GM15510 (cell line): Measurements from ENCODE around the gene RNF167.
A peak's percentile ranks its signal among the peaks of the same experiment; 100 is the strongest.

Source experiments
- POLR2A ChIP-seq: IDR thresholded peaks from 3 replicates; pipeline ENCODE4 v1.6.1; 2011; ENCODE audit warnings: borderline replicate concordance; ENCODE audit not compliant: insufficient read length; ENCODE audit errors: extremely low read depth

The RNF167 gene

GRCh38 chr17:4945176-4945943 lies 5.3 kb downstream of the RNF167 start:
- TF ChIP-seq POLR2A: peak; percentile 59

DNA sequence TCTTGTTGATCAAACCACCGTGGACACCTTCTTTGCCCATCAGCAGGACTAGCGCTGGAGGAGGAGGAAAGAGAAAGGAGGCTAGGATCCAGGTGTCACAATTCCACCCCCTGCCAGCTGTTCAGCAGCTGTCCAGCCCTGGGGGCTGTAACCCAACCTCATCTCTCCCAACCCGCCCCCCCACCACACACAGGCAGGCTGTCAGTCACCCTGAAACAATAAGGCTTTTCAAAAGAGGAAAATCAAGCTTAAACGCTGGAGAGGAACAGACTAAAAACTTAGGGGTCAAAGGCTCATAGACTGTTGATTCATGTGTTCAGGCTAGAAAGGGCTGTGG lies 5.8 kb downstream of the RNF167 start:
- no peak for TF ChIP-seq POLR2A

- no peak for TF ChIP-seq POLR2A
Measured at GRCh38 chr17:4946312-4946976, 6.4 kb downstream of the RNF167 start.

- no peak for TF ChIP-seq POLR2A
Measured at GRCh38 chr17:4947010-4947410, 6.9 kb downstream of the RNF167 start.

GRCh38 chr17:4947411-4948165 lies 7.5 kb downstream of the RNF167 start:
- TF ChIP-seq POLR2A: no peak

DNA sequence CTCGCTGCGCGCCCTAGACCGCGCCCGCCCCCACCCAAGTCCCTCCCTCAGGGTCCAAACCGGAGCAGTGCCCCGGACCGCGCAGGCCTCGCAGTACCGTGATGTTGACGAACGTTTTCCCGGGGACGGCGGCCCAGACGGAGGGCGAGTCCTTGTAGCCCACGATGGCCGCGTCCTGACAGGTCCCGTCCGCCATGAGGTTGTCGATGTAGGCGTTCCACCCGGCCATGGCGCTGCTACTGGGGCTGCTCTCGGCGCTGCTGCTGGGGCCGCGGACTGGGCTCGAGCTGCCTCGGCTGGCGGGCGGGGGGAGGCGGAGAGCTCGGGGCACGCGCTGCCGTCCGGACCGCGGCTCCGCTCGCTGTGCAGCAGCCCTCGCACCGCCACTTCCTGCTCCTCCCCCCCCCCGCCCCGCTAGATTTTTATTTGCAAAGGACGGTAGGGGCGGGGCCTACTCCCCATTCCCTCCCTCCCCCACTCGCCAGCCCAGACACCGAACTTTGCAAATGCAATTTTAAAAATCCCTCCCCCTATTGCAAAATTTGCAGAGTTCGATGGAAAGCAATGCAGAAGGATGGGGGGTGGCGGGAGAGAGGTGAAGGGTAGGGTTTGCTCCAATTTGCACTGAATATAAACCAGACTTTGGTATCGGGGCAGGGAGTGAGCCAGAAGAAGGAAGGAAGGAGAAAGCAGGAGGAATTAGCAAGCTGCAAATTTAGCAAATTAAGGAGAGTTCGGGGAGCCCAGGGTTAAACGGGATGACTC lies 8.3 kb downstream of the RNF167 start, which contains the start of gene PFN1:
Gene PFN1 (minus strand): TSS at position 365 of the 765 bp plus-strand sequence. CDS start 136 bp downstream, at position 229.
- peak; percentile 97 for TF ChIP-seq POLR2A

DNA sequence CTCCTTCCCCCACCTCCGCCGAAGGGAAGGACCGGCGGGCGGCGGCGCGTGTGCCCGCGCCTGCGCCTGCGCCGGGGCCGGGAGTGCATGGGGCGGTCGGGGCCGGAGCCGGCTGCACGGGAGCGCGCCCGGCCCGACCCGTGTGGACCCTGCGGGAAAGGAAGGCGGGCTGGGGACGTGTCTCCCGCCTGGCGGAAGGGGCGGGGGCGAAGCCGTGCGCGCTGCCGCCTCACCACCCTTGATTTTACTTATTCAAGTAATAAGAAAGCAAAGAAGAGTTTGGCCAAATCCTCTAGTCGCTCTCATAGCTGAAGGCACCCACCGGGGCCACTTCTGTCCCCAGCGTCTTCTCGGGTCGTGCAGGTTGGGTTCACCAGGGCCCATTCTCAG lies 8.9 kb downstream of the RNF167 start:
- TF ChIP-seq POLR2A: peak; percentile 80

- no peak for TF ChIP-seq POLR2A
Measured at GRCh38 chr17:4949321-4950074, 9.4 kb downstream of the RNF167 start.

DNA sequence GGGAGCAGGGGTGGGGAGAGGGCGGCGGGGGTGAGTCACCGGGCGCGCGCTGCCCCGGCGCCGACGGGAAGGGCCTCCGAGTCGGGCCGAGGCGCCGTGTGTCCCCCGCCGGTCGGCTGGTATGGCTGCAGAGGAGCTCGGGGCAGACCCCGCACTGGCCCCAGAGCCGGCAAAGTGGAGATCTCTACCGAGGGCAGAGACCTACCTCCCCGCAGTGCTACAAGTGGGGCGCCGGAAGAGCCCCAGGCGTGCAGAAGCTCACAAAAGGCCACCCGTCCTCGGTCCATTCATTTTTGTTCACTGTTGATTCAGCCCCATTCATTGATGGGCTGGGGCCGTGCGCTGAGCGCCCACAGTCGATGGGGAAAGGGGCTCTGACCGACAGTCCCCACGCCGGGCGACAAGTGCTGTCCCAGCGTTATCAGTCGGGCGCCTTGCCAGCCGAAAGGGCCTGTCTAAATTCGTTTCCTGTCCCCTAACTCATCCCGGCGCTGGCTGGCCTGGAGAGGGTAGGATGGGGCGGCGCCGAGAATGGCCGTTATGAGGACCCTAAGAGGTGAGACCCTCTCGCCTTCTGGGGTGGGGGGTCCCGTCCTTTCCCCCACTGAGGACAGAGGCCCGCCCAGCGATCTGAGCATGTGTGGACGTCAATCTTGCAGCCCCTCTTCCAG lies 10.1 kb downstream of the RNF167 start:
- TF ChIP-seq POLR2A: peak; percentile 44

DNA sequence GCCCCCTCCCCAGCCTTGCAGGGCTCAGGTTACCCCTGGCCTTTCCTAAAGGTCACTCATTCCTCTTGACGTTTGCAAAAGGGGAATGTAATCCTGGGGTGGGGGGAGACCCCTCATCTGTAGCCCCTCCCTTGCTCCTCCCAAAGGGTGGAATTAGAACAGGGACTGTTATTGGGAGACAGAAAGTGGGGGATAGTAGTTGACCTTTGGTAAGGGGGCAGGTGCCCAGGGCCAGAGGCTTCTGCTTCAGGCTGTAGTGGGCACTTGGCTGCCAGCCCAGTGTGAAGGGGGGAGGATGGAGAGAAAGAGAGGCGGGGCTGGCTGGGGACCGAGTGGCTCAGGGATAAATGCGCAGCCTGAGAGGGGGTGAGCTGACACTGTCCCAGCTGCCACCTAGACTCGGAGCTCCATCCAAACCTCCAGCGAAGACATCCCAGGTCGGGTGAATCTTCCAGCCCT lies 10.7 kb downstream of the RNF167 start, which contains the start of gene ENO3:
Gene ENO3 (plus strand): TSS at position 374 of the 459 bp plus-strand sequence. CDS start 711 bp downstream, outside the sequence.
- TF ChIP-seq POLR2A: no peak

- TF ChIP-seq POLR2A: no peak
Measured at GRCh38 chr17:4951486-4951885, 11.4 kb downstream of the RNF167 start.

DNA sequence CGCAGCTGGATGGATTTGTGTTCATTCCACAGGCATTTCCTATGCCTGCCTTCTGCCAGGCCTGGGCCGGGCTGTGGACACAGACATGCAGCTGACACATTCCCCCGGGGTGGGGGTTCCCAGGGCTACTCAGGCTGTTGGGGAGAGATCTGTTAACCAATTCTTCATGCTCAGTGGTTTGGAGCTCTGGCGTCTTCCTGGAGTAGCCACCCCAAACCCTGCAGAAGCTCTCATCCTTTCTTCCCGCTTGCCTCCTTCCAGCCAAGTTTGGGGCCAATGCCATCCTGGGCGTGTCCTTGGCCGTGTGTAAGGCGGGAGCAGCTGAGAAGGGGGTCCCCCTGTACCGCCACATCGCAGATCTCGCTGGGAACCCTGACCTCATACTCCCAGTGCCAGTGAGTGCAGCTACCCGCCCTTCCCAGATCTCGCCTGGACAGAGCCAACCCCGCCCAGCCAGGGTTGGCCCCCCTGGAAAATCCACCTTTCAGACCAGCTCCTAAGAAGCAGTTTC lies 13.4 kb downstream of the RNF167 start:
- no peak for TF ChIP-seq POLR2A

GRCh38 chr17:4955091-4955490 lies 15.0 kb downstream of the RNF167 start:
- TF ChIP-seq POLR2A: no peak
